Measurements from ENCODE around the gene HTR6. TPM values are rescaled to one million over a fixed set of nuclear protein-coding genes. Genes with fewer than 3 reads are reported as not detected.

HTR6 gene
- polyA plus RNA-seq, 1 donor from 2014 or later = not detected

GRCh38 chr1:19698181-19698580 is 33.5 kb downstream of the HTR6 start:
- no peaks in the 10 kb centered on the region for H3K9me2 ChIP-seq (ENCODE audit: insufficient read depth, low read length)
- H3F3A ChIP-seq (ENCODE audit: insufficient read depth, low read length, poor library complexity, severe bottlenecking) = no peaks in the 10 kb centered on the region
- H3K36me3 ChIP-seq (ENCODE audit: insufficient read depth, low read length) = no peaks in the 10 kb centered on the region
- H4K20me1 ChIP-seq (ENCODE audit: insufficient read depth) = no peaks in the 10 kb centered on the region
- TF ChIP-seq EP300 (conservative IDR thresholded peaks at IDR 0.05; ENCODE audit: poor library complexity, severe bottlenecking) (no peak), RAD21 (conservative IDR thresholded peaks at IDR 0.05) (no peak), SMC3 (conservative IDR thresholded peaks at IDR 0.05; ENCODE audit: poor library complexity) (no peak), TAF1 (IDR thresholded peaks at IDR 0.05; ENCODE audit: low read depth) (no peak), REST (IDR thresholded peaks at IDR 0.05; ENCODE audit: borderline replicate concordance) (no peak), EZH2 (IDR thresholded peaks at IDR 0.05; ENCODE audit: borderline replicate concordance, insufficient read depth, low read length, poor library complexity, severe bottlenecking) (no peak)
- H3K27ac ChIP-seq (ENCODE audit: low read length) = no peak overlapping the region
- H3K9me3 ChIP-seq (ENCODE audit: low read length) = no peaks in the 10 kb centered on the region
- no peak overlapping the region for H3K4me2 ChIP-seq (ENCODE audit: low read length)
- H3K9ac ChIP-seq (ENCODE audit: low read length) = no peak overlapping the region
- H2AFZ ChIP-seq (ENCODE audit: low read depth, low read length) = no peak overlapping the region
- H3K4me3 ChIP-seq (ENCODE audit: low read length) = no peak overlapping the region
- H3K27me3 ChIP-seq (ENCODE audit: insufficient read depth, low read depth, low read length) = no peaks in the 10 kb centered on the region
- no peaks in the 10 kb centered on the region for H3K79me2 ChIP-seq (replicated peaks; ENCODE audit: insufficient read depth, low read length)

GRCh38 chr1:19700079-19700777 is 35.6 kb downstream of the HTR6 start:
- no peak overlapping the region for H3K9ac ChIP-seq (ENCODE audit: low read length)

More at GRCh38 chr1:19700079-19700777, 35.6 kb downstream of the HTR6 start:
- Histone ChIP-seq H3K9me3 (ENCODE audit: low read length) (no peaks in the 10 kb centered on the region), H3K4me3 (ENCODE audit: low read length) (no peak overlapping the region), H3K27ac (ENCODE audit: low read length) (no peak overlapping the region), H3K79me2 (replicated peaks; ENCODE audit: insufficient read depth, low read length) (no peaks in the 10 kb centered on the region), H2AFZ (ENCODE audit: low read depth, low read length) (no peak overlapping the region), H3F3A (ENCODE audit: insufficient read depth, low read length, poor library complexity, severe bottlenecking) (no peaks in the 10 kb centered on the region), H3K9me2 (ENCODE audit: insufficient read depth, low read length) (no peaks in the 10 kb centered on the region), H3K4me2 (ENCODE audit: low read length) (no peak overlapping the region), H3K36me3 (ENCODE audit: insufficient read depth, low read length) (no peaks in the 10 kb centered on the region), H4K20me1 (ENCODE audit: insufficient read depth) (no peaks in the 10 kb centered on the region), H3K27me3 (ENCODE audit: insufficient read depth, low read depth, low read length) (no peaks in the 10 kb centered on the region)
- TF ChIP-seq REST (IDR thresholded peaks at IDR 0.05; ENCODE audit: borderline replicate concordance) = no peak
- no peak for TF ChIP-seq EZH2 (IDR thresholded peaks at IDR 0.05; ENCODE audit: borderline replicate concordance, insufficient read depth, low read length, poor library complexity, severe bottlenecking)
- no peak for TF ChIP-seq SMC3 (conservative IDR thresholded peaks at IDR 0.05; ENCODE audit: poor library complexity)
- no peak for TF ChIP-seq CTCF (IDR thresholded peaks at IDR 0.05; ENCODE audit: poor library complexity, severe bottlenecking)
- no peak for TF ChIP-seq MXI1 (conservative IDR thresholded peaks at IDR 0.05; ENCODE audit: poor library complexity, severe bottlenecking)
- TF ChIP-seq RAD21 (conservative IDR thresholded peaks at IDR 0.05) = no peak
- no peak for TF ChIP-seq EP300 (conservative IDR thresholded peaks at IDR 0.05; ENCODE audit: poor library complexity, severe bottlenecking)

Measured in neural cell (in vitro differentiated cells).